H1 (cell line): Measurements from ENCODE around the gene USP7. TPM values are rescaled to one million over a fixed set of nuclear protein-coding genes. Genes with fewer than 3 reads are reported as not detected.

ENCODE experiments used
- CTCF ChIA-PET: fragments of 300-600 bp; sonication (Branson Sonifier 250); formaldehyde crosslinking; loops from one replicate; lab custom pipeline; 2021; ENCODE audit not compliant: partially characterized antibody; lab: Charles Lee
- POLR2A ChIA-PET: fragments of 300-600 bp; sonication (Branson Sonifier 250); formaldehyde crosslinking; loops from one replicate; lab custom pipeline; 2021; ENCODE audit warnings: inconsistent platforms; ENCODE audit not compliant: partially characterized antibody; lab: Charles Lee
- DNase-seq, 2 experiments: peaks; one replicate each; pipeline versions ENCODE4 v3.0.0 to v3.0.0-alpha.2; 2010 to 2022; ENCODE audit warnings: low spot score in 2 of 2, low read depth in 1 of 2, mixed read lengths in 1 of 2
- FAIRE-seq: peaks from 2 replicates; lab custom pipeline; 2011; peaks lifted over from hg19 to GRCh38; lab: Jason Lieb, UNC
- H2AFZ ChIP-seq: 2 replicates; pipeline ENCODE4 v1.8.1; 2012; ENCODE audit warnings: low read length, inconsistent platforms
- H2AK5ac ChIP-seq: 2 replicates; pipeline ENCODE4 v1.6.1; 2013; ENCODE audit warnings: low read depth, low read length
- H2BK120ac ChIP-seq: replicated peaks from 2 replicates; pipeline ENCODE3; 2013; ENCODE audit warnings: low read depth, low read length, inconsistent platforms
- H2BK12ac ChIP-seq: 2 replicates; pipeline ENCODE4 v1.6.1; 2013; ENCODE audit warnings: low read depth, low read length
- H2BK15ac ChIP-seq: 2 replicates; pipeline ENCODE4 v1.6.1; 2013; ENCODE audit warnings: low read length
- H2BK20ac ChIP-seq: 2 replicates; pipeline ENCODE4 v1.6.1; 2013; ENCODE audit warnings: low read length
- H2BK5ac ChIP-seq: 2 replicates; pipeline ENCODE4 v1.6.1; 2013; ENCODE audit warnings: low read depth, low read length
- H3K14ac ChIP-seq: 2 replicates; pipeline ENCODE4 v1.6.1; 2013; ENCODE audit warnings: inconsistent platforms; ENCODE audit not compliant: insufficient read length
- H3K18ac ChIP-seq: 2 replicates; pipeline ENCODE4 v1.6.1; 2013; ENCODE audit warnings: low read length; ENCODE audit errors: extremely low read depth
- H3K23ac ChIP-seq: 2 replicates; pipeline ENCODE4 v1.6.1; 2013; ENCODE audit warnings: inconsistent platforms; ENCODE audit not compliant: insufficient read length
- H3K23me2 ChIP-seq: 2 replicates; pipeline ENCODE4 v1.6.1; 2013; ENCODE audit warnings: low read depth, low read length
- H3K27ac ChIP-seq: 2 replicates; pipeline ENCODE4 v1.6.1; 2011; ENCODE audit warnings: low read depth, low read length, inconsistent platforms
- H3K27me3 ChIP-seq, 4 experiments: replicated peaks in 1 of 4; 1 replicate in 1 of 4; 2 replicates in 3 of 4; pipeline versions ENCODE4 v1.6.1 to v1.8.1; 2011 to 2013; ENCODE audit warnings: low read length in 3 of 4, mild to moderate bottlenecking in 3 of 4, inconsistent platforms in 2 of 4, mixed read lengths in 2 of 4, moderate library complexity in 1 of 4; ENCODE audit not compliant: control insufficient read depth in 3 of 4, insufficient read depth in 3 of 4; ENCODE audit errors: extremely low read depth in 1 of 4
- H3K36me3 ChIP-seq, 4 experiments: 2 replicates each; pipeline versions ENCODE4 v1.6.1 to v1.8.1; 2011 to 2013; ENCODE audit warnings: mild to moderate bottlenecking in 4 of 4, low read length in 3 of 4, moderate library complexity in 2 of 4, control low read depth in 1 of 4, inconsistent platforms in 1 of 4; ENCODE audit not compliant: insufficient read depth in 4 of 4, control insufficient read depth in 2 of 4
- H3K4ac ChIP-seq: replicated peaks from 2 replicates; pipeline ENCODE3; 2013; ENCODE audit warnings: low read length, low read depth, mixed read lengths, inconsistent platforms; ENCODE audit not compliant: insufficient read length
- H3K4me1 ChIP-seq, 4 experiments: replicated peaks in 1 of 4; 1 replicate in 1 of 4; 2 replicates in 3 of 4; pipeline versions ENCODE4 v1.6.1 to v1.8.1; 2011 to 2013; ENCODE audit warnings: low read length in 3 of 4, inconsistent platforms in 2 of 4, mixed read lengths in 1 of 4; ENCODE audit not compliant: insufficient read depth in 4 of 4, control insufficient read depth in 3 of 4
- H3K4me2 ChIP-seq, 2 experiments: 2 replicates each; pipeline versions ENCODE4 v1.6.1 to v1.8.1; 2011 to 2013; ENCODE audit warnings: low read depth in 2 of 2, low read length in 2 of 2, control low read depth in 1 of 2, inconsistent platforms in 1 of 2, mild to moderate bottlenecking in 1 of 2; ENCODE audit not compliant: insufficient read depth in 1 of 2
- H3K4me3 ChIP-seq, 4 experiments: fragments of 200-600, 300-600 bp in 1 of 4; sonication (generic), shearing (Covaris generic), sonication (Bioruptor Twin) in 1 of 4; 2 replicates each; pipeline versions ENCODE4 v1.5.1 to v1.8.1; 2011 to 2016; ENCODE audit warnings: low read length in 4 of 4, low read depth in 3 of 4, control low read depth in 2 of 4, inconsistent platforms in 2 of 4, mild to moderate bottlenecking in 2 of 4, mixed read lengths in 1 of 4, moderate library complexity in 1 of 4; ENCODE audit not compliant: insufficient read depth in 2 of 4; ENCODE audit errors: extremely low read depth in 1 of 4
- H3K56ac ChIP-seq: replicated peaks from 2 replicates; pipeline ENCODE3; 2013; ENCODE audit warnings: low read depth, mild to moderate bottlenecking, mixed read lengths, low read length, inconsistent platforms; ENCODE audit not compliant: insufficient read length
- H3K79me1 ChIP-seq: 2 replicates; pipeline ENCODE4 v1.6.1; 2013; ENCODE audit warnings: low read depth, low read length, control low read depth
- H3K79me2 ChIP-seq, 2 experiments: 2 replicates each; pipeline versions ENCODE4 v1.6.1 to v1.8.1; 2012 to 2013; ENCODE audit warnings: low read length in 2 of 2, mild to moderate bottlenecking in 2 of 2, inconsistent platforms in 1 of 2; ENCODE audit not compliant: insufficient read depth in 2 of 2, control insufficient read depth in 1 of 2
- H3K9ac ChIP-seq, 4 experiments: replicated peaks in 1 of 4; 1 replicate in 1 of 4; 2 replicates in 3 of 4; pipeline versions ENCODE4 v1.6.1 to v1.8.1; 2011 to 2013; ENCODE audit warnings: low read depth in 3 of 4, low read length in 3 of 4, control low read depth in 2 of 4, mild to moderate bottlenecking in 2 of 4, moderate library complexity in 2 of 4, inconsistent platforms in 1 of 4; ENCODE audit errors: extremely low read depth in 1 of 4
- H3K9me3 ChIP-seq, 2 experiments: 2 replicates each; pipeline versions ENCODE4 v1.6.1 to v1.8.1; 2012 to 2013; ENCODE audit warnings: mild to moderate bottlenecking in 2 of 2, moderate library complexity in 2 of 2, control low read depth in 1 of 2, inconsistent platforms in 1 of 2, low read depth in 1 of 2, low read length in 1 of 2, mixed read lengths in 1 of 2; ENCODE audit not compliant: insufficient read depth in 2 of 2
- H4K20me1 ChIP-seq, 2 experiments: replicated peaks in 1 of 2; 2 replicates each; pipeline versions ENCODE3 to v1.8.1; 2011 to 2013; ENCODE audit warnings: inconsistent platforms in 2 of 2, low read length in 2 of 2, mild to moderate bottlenecking in 1 of 2; ENCODE audit not compliant: insufficient read depth in 2 of 2, control insufficient read depth in 1 of 2
- H4K5ac ChIP-seq: 2 replicates; pipeline ENCODE4 v1.6.1; 2013; ENCODE audit warnings: low read length, low read depth, mixed read lengths, inconsistent platforms; ENCODE audit not compliant: insufficient read length
- H4K8ac ChIP-seq: 2 replicates; pipeline ENCODE4 v1.8.0; 2013; ENCODE audit warnings: mild to moderate bottlenecking, moderate library complexity, low read length, inconsistent platforms; ENCODE audit not compliant: insufficient read depth; ENCODE audit errors: extremely low read depth
- H4K91ac ChIP-seq: replicated peaks from 2 replicates; pipeline ENCODE3; 2013; ENCODE audit warnings: low read length, mixed read lengths, inconsistent platforms; ENCODE audit not compliant: insufficient read length
- ASH2L ChIP-seq: fragments of 200-600, 300-600 bp; sonication (generic); IDR thresholded peaks from one replicate; pipeline ENCODE4 v1.7.1; 2017; ENCODE audit warnings: low read length
- BRCA1 ChIP-seq: IDR thresholded peaks from 2 replicates; pipeline ENCODE4 v1.6.1; 2012; ENCODE audit warnings: low read depth, low read length, improper control_type of control experiment
- JUN ChIP-seq: IDR thresholded peaks from 2 replicates; pipeline ENCODE4 v1.6.1; 2011; ENCODE audit warnings: low read depth, mild to moderate bottlenecking, improper control_type of control experiment, low read length
- KDM1A ChIP-seq: fragments of 200-600, 300-600 bp; sonication (generic); IDR thresholded peaks from 2 replicates; pipeline ENCODE4 v1.7.1; 2016; ENCODE audit warnings: mild to moderate bottlenecking, low read length, borderline replicate concordance
- PHF8 ChIP-seq: fragments of 200-600 bp; sonication (generic); conservative IDR thresholded peaks from 2 replicates; pipeline ENCODE4 v1.7.1; 2012; ENCODE audit warnings: low read depth, mild to moderate bottlenecking, inconsistent platforms, low read length, moderate library complexity
- RNF2 ChIP-seq: fragments of 200-900, 300-1000 bp; sonication (generic); IDR thresholded peaks from 2 replicates; pipeline ENCODE4 v1.7.1; 2016; ENCODE audit warnings: borderline replicate concordance, low read depth, mild to moderate bottlenecking, antibody characterized with exemption, low read length; ENCODE audit not compliant: poor library complexity, severe bottlenecking; ENCODE audit errors: missing control alignments
- SP1 ChIP-seq: IDR thresholded peaks from 2 replicates; pipeline ENCODE4 v1.6.1; 2011; ENCODE audit warnings: low read depth, low read length
- TAF7 ChIP-seq: optimal IDR thresholded peaks from 2 replicates; pipeline ENCODE3; 2011; ENCODE audit warnings: low read depth, mild to moderate bottlenecking, inconsistent platforms, low read length, moderate library complexity, borderline replicate concordance
- TEAD4 ChIP-seq: IDR thresholded peaks from 2 replicates; pipeline ENCODE4 v1.6.1; 2012; ENCODE audit warnings: low read depth, low read length, inconsistent platforms, mixed read lengths
- YY1 ChIP-seq: IDR thresholded peaks from 2 replicates; pipeline ENCODE4 v1.6.1; 2011; ENCODE audit warnings: low read depth, mild to moderate bottlenecking, low read length
- WGBS, 2 experiments: shearing (Covaris generic) in 1 of 2; methylation state at CpG; one replicate each; pipeline versions ENCODE4 v1.1.6 to v1.1.7; 2013 to 2015; ENCODE audit warnings: low lambda C conversion rate in 2 of 2, mixed read lengths in 2 of 2, inconsistent platforms in 1 of 2, low coverage in 1 of 2, missing lambda C conversion rate in 1 of 2; ENCODE audit not compliant: insufficient replicate concordance in 2 of 2, insufficient coverage in 1 of 2, insufficient read length in 1 of 2; ENCODE audit errors: extremely low coverage in 1 of 2, missing lambda C conversion rate in 1 of 2; 5-methylcytosine and 5-hydroxymethylcytosine counted together
- polyA plus RNA-seq, 7 experiments: library from polyadenylated mRNA; depleted of rRNA in 3 of 7; stranded (reverse) in 5 of 7; unstranded in 2 of 7; fragments of >200 nt in 5 of 7; fragments of 200-250 nt in 2 of 7; gene quantifications; 1 replicate in 5 of 7; 2 replicates in 1 of 7; 4 replicates in 1 of 7; pipeline versions ENCODE4 v1.2.1 to v1.2.3, GENCODE V29; 2011 to 2013; ENCODE audit warnings: missing spikeins in 2 of 7, mixed read lengths in 2 of 7
- total RNA-seq: library from RNA; stranded (reverse); fragmentation: NEBNext Ultra II Directional; extraction: Animal tissue kit (Norgen Biotek cat#: 25700); gene quantifications from 2 replicates; pipeline ENCODE4 v1.2.1, GENCODE V29; 2021
- TF ChIP-seq, protein P1 (sequence below): IDR thresholded peaks from 2 replicates; pipeline ENCODE4 v1.6.1; 2012; ENCODE audit warnings: low read length, inconsistent platforms
- TF ChIP-seq, protein P2 (sequence below): IDR thresholded peaks from 2 replicates; pipeline ENCODE4 v1.6.1; 2012; ENCODE audit warnings: inconsistent platforms

The USP7 gene
- total and polyA plus RNA-seq, 2 of the 8 experiments (the other 6 are each of a cell fraction or from before 2014, with no cell fraction given) = 21.3 to 211 TPM

DNA sequence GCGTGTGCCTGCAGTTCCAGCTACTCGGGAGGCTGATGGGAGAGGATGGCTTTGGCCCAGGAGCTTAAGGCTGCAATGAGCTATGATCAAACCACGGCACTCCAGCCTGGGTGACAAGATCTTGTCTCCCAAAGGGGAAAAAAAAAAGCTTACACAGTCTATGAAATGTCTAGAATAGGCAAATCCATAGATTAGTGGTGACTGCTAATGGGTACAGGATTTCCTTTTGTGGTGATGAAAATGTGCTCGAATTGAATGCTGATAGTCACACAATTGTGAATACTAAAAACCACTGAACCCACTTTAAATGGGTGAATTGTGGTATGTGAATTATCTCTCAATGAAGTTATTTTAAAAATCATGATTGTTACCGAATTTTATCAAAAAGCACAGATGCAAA is 14.9 kb downstream of the USP7 start:
- Histone ChIP-seq H3K9ac (no peak overlapping the region), H2BK15ac (no peak overlapping the region), H3K79me1 (peaks cover 25% of the 10 kb centered on the region), H4K91ac (no peak overlapping the region), H2BK120ac (no peak overlapping the region), H3K9me3 (no peaks in the 10 kb centered on the region), H3K4me2 (no peak overlapping the region), H3K23me2 (no peaks in the 10 kb centered on the region), H2BK12ac (no peak overlapping the region), H4K20me1 (peaks cover 68 to 75% of the 10 kb centered on the region in 2 experiments), H3K4me3 (no peak overlapping the region), H3K4ac (no peak overlapping the region), H3K27me3 (no peaks in the 10 kb centered on the region), H2AFZ (no peak overlapping the region), H3K23ac (no peak overlapping the region), H2AK5ac (no peak overlapping the region), H4K8ac (no peak overlapping the region), H2BK20ac (no peak overlapping the region), H3K14ac (no peak overlapping the region), H3K56ac (no peak overlapping the region), H3K79me2 (peaks cover 65 to 96% of the 10 kb centered on the region in 2 experiments), H3K27ac (no peak overlapping the region), H2BK5ac (no peak overlapping the region), H3K18ac (no peak overlapping the region), H3K36me3 (no peaks in the 10 kb centered on the region), H4K5ac (no peak overlapping the region), H3K4me1 (peaks cover 16 to 27% (median 23%) of the 10 kb centered on the region in 4 experiments)
- DNase-seq (no peak), FAIRE-seq (no peak)
- ChIA-PET CTCF (interaction anchor here (0.8 to 7.2 kb wide), 7 partner anchors 12 to 65 kb away, joined by 3 to 88 read pairs (median 3); no protein-coding TSS in a partner anchor), POLR2A (interaction anchor here (0.8 to 1.5 kb wide), 4 partner anchors 9 to 60 kb away, joined by 3 to 4 read pairs (median 3); no protein-coding TSS in a partner anchor)
- 94% methylated on average over 5 of the region's 5 CpGs; no CpG with 5 or more reads in 1 of the 2 experiments for WGBS, 2 experiments
- TF ChIP-seq ASH2L (no peak), PHF8 (no peak), RNF2 (no peak), YY1 (no peak), SP1 (no peak), KDM1A (no peak), TEAD4 (no peak), TAF7 (no peak), BRCA1 (no peak), JUN (no peak)
- TF ChIP-seq, protein P1, sequence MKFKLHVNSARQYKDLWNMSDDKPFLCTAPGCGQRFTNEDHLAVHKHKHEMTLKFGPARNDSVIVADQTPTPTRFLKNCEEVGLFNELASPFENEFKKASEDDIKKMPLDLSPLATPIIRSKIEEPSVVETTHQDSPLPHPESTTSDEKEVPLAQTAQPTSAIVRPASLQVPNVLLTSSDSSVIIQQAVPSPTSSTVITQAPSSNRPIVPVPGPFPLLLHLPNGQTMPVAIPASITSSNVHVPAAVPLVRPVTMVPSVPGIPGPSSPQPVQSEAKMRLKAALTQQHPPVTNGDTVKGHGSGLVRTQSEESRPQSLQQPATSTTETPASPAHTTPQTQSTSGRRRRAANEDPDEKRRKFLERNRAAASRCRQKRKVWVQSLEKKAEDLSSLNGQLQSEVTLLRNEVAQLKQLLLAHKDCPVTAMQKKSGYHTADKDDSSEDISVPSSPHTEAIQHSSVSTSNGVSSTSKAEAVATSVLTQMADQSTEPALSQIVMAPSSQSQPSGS = no peak
- TF ChIP-seq, protein P2, sequence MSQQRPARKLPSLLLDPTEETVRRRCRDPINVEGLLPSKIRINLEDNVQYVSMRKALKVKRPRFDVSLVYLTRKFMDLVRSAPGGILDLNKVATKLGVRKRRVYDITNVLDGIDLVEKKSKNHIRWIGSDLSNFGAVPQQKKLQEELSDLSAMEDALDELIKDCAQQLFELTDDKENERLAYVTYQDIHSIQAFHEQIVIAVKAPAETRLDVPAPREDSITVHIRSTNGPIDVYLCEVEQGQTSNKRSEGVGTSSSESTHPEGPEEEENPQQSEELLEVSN = no peak
